ENCODE data around the gene FZD7. TPM values are rescaled to one million over a fixed set of nuclear protein-coding genes. Genes with fewer than 3 reads are reported as not detected.

FZD7 gene
- total and polyA plus RNA-seq, 10 donors: 0.87 to 4.4 (median 1.9) TPM

- 71 to 77% (median 74%) methylated on average over 4 of the region's 4 CpGs for WGBS, 5 donors
Measured at GRCh38 chr2:202040079-202040844, 6.6 kb downstream of the FZD7 start.

DNA sequence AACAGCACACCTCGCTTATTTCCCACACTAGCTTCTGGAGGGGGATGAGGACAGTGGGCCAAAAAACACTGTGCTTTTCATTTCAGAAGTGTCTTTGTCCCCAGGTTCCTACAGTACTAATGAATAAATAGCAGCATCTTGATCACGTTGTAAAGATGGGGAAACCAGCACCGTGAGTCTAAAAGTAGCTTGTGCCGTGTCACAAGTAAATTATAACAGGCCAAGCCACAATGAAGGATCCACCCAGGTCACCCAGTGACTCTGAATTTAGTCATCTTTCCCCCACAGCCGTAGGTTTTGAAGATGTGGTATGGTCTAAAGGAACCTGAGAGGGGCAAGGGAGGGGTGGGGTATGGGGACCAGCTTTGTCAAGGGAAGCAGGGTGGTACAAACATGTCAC, 8.8 kb downstream of the FZD7 start:
- DNase-seq: no peak
- intact Hi-C loops (cut with DNase I; ENCODE audit: low total_unique reads): no loop called here
- TF ChIP-seq POLR2AphosphoS5 (IDR thresholded peaks at IDR 0.05) (no peak), POLR2A (IDR thresholded peaks at IDR 0.05) (no peak), CTCF (IDR thresholded peaks at IDR 0.05 in 8 of 11, conservative IDR thresholded peaks at IDR 0.05 in 3 of 11) (no peak)

More at GRCh38 chr2:202040079-202040844, 6.6 kb downstream of the FZD7 start:
- Histone ChIP-seq H3K36me3 (no peaks in the 10 kb centered on the region), H3K9me3 (no peaks in the 10 kb centered on the region), H3K27ac (no peak overlapping the region), H3K27me3 (replicated peaks in 1 of 7) (peaks cover 0 to 65% (median 53%) of the 10 kb centered on the region in 7 donors), H3K4me3 (no peak overlapping the region), H3K4me1 (peaks cover 5 to 14% (median 7%) of the 10 kb centered on the region in 6 donors)
- DNase-seq: no peak
- intact Hi-C loops (cut with DNase I; ENCODE audit: low total_unique reads): no loop called here
- TF ChIP-seq CTCF (IDR thresholded peaks at IDR 0.05 in 8 of 11, conservative IDR thresholded peaks at IDR 0.05 in 3 of 11) (no peak), POLR2AphosphoS5 (IDR thresholded peaks at IDR 0.05) (no peak), POLR2A (IDR thresholded peaks at IDR 0.05) (no peak)

GRCh38 chr2:202043475-202043874, 9.8 kb downstream of the FZD7 start:
- 62 to 76% (median 65%) methylated on average over 6 of the region's 6 CpGs for WGBS, 5 donors
- peaks cover 0 to 37% (median 21%) of the 10 kb centered on the region in 7 donors for H3K27me3 ChIP-seq (replicated peaks in 1 of 7)
- no peak overlapping the region for H3K27ac ChIP-seq
- no peak for DNase-seq
- H3K4me1 ChIP-seq: peaks cover 0 to 7% (median 0%) of the 10 kb centered on the region in 6 donors
- TF ChIP-seq POLR2A (IDR thresholded peaks at IDR 0.05): no peak
- no peak for TF ChIP-seq CTCF (IDR thresholded peaks at IDR 0.05 in 8 of 11, conservative IDR thresholded peaks at IDR 0.05 in 3 of 11)
- no peak for TF ChIP-seq POLR2AphosphoS5 (IDR thresholded peaks at IDR 0.05)
- no peaks in the 10 kb centered on the region for H3K36me3 ChIP-seq
- intact Hi-C loops (cut with DNase I; ENCODE audit: low total_unique reads): no loop called here
- H3K4me3 ChIP-seq: no peak overlapping the region
- no peaks in the 10 kb centered on the region for H3K9me3 ChIP-seq

More for the DNA sequence above, 8.8 kb downstream of the FZD7 start:
- H3K36me3 ChIP-seq: no peaks in the 10 kb centered on the region
- peaks cover 0 to 48% (median 32%) of the 10 kb centered on the region in 7 donors for H3K27me3 ChIP-seq (replicated peaks in 1 of 7)
- no peak overlapping the region for H3K4me3 ChIP-seq
- no peak overlapping the region for H3K27ac ChIP-seq
- H3K4me1 ChIP-seq: peaks cover 0 to 7% (median 0%) of the 10 kb centered on the region in 6 donors
- 78 to 91% (median 88%) methylated on average over 5 of the region's 5 CpGs for WGBS, 5 donors
- H3K9me3 ChIP-seq: no peaks in the 10 kb centered on the region

GRCh38 chr2:202044777-202045176, 11.1 kb downstream of the FZD7 start:
- no peaks in the 10 kb centered on the region for H3K36me3 ChIP-seq
- TF ChIP-seq POLR2A (IDR thresholded peaks at IDR 0.05) (no peak), CTCF (IDR thresholded peaks at IDR 0.05 in 8 of 11, conservative IDR thresholded peaks at IDR 0.05 in 3 of 11) (no peak), POLR2AphosphoS5 (IDR thresholded peaks at IDR 0.05) (no peak)
- H3K27me3 ChIP-seq (replicated peaks in 1 of 7): peaks cover 0 to 24% (median 8%) of the 10 kb centered on the region in 7 donors
- no peak overlapping the region for H3K27ac ChIP-seq
- intact Hi-C loops (cut with DNase I; ENCODE audit: low total_unique reads): no loop called here
- no peaks in the 10 kb centered on the region for H3K9me3 ChIP-seq
- peaks cover 0 to under 1% (median 0%) of the 10 kb centered on the region in 6 donors for H3K4me1 ChIP-seq
- DNase-seq: no peak
- H3K4me3 ChIP-seq: no peak overlapping the region
